Measurements from ENCODE around the gene NUDT8.
"Not testable (repeated sequence)": the region's sequence is repeated elsewhere in the genome, so short reads cannot be mapped to it uniquely, and the experiment has no call there.

The NUDT8 gene

DNA sequence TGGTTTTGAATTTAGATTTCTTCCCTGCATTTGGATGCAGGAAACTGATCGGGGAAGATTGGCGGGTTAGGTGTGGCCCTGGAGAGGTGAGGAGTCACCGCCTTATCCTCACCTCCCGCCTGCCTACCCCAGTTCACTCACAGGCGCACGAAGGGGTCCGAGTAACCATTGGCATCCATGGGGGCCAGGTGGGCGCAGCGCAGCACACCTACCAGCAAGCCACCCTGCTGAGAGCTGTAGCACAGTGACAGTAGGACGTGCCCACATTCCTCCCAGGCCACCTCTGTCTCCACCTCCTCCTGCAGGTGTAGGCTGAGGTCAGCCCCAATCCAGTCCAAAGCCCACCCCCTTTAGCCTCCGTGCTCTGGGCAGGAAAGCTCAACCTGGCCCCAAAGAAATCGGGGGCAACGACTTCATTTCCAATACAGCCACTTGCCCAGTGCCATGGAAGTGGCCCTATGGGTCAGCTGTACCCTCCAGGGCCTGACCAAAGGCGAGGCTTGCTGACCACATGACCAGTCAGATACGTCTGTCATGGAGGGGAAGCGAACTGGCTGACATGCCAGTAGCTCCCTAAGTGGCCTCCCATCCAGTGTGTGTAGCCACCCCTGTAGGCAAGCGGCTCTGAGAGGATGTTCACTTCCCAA, 16.3 kb downstream of the NUDT8 start:
- no peak for DNase-seq (ENCODE audit: low read depth in 2 of 2, low spot score in 1 of 2)

DNA sequence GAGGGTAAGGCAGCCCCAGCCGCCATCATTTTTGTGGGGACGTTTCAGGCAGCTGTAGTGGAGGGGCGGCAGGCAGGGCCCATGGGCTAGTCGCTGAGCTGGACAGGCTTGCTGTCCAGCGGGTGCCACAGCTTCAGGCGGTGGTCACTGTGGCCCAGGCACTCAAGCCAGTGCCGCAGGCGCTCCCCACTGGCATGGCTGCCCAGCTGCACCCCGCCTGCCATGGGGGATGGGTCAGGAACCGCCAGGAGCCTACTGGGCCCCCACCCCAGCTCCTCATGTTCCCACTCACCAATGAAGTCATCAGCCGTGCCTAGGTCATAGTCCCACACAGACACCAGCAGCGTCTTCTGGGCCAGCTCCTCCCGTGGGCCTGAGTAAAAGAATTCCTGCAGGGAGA, 17.0 kb downstream of the NUDT8 start:
- DNase-seq (ENCODE audit: low read depth in 2 of 2, low spot score in 1 of 2) = no peak

DNA sequence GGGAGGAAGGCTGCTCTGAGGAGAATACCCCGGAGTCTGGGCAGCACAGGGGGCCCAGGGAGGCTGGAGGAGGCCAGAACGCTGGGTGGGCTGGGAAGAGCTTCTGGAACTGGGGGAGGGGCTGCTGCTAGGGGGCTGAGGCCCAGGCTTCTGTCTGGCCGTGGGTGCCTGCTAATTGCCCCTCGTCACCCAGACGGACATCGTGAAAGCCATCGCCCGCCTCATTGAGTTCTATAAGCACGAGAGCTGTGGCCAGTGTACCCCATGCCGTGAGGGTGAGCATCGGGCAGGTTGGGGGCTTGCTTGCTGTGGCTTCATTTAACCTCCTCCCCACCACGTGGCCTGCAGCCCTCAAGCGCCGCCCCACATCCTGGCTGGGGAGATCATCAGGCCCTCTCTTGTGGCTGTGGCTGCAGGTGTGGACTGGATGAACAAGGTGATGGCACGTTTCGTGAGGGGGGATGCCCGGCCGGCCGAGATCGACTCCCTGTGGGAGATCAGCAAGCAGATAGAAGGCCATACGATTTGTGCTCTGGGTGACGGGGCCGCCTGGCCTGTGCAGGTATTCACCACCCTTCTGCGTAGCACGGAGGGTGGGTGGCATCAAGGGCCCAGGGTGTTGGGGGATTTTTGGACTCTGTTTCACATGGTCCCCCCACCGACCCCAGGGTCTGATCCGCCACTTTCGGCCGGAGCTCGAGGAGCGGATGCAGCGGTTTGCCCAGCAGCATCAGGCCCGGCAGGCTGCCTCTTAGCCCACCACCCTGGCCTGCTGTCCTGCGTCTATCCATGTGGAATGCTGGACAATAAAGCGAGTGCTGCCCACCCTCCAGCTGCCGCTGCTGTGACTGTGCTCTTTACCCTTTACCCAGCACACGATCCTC, 17.8 kb downstream of the NUDT8 start:
- no peak for DNase-seq (ENCODE audit: low read depth in 2 of 2, low spot score in 1 of 2)

- DNase-seq (ENCODE audit: low read depth in 2 of 2, low spot score in 1 of 2) = no peak
Observed at GRCh38 chr11:67611165-67611564, 18.6 kb downstream of the NUDT8 start.

DNA sequence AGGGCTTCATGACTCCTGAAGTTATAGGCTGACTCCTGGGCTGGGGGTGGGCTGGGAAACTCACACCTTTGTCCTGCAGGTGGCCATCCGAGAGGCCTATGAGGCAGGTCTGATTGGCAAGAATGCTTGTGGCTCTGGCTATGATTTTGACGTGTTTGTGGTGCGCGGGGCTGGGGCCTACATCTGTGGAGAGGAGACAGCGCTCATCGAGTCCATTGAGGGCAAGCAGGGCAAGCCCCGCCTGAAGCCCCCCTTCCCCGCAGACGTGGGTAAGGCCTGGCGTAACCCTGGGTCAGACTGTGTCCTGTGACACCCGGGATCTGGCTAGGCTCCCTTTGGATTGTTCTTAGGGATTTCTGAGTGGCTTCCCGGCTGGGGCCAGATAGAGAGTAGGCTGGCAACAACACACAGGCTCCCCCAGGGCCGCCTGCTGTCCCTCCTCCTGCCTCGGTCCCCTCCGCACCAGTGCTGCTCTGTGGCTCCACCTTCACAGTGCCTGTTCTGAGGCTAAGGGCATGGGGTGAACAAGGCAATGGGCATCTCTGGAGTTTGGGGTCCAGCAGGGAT, 19.4 kb downstream of the NUDT8 start:
- no peak for DNase-seq (ENCODE audit: low read depth in 2 of 2, low spot score in 1 of 2)

DNA sequence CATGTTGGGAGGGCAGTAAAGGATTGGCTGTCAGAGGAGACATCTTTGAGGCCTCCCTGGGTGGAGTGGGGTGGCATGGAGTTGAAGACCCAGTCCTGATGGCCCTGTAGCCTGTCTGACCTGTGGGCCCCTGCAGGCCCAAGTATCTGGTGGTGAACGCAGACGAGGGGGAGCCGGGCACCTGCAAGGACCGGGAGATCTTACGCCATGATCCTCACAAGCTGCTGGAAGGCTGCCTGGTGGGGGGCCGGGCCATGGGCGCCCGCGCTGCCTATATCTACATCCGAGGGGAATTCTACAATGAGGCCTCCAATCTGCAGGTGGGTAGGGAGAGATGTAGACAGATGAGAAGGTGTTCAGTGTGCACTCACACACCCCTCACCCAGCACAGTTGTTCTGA, 20.4 kb downstream of the NUDT8 start:
- no peak for DNase-seq (ENCODE audit: low read depth in 2 of 2, low spot score in 1 of 2)

- no peak for DNase-seq (ENCODE audit: low read depth in 2 of 2, low spot score in 1 of 2)
Observed at GRCh38 chr11:67608486-67608885, 21.3 kb downstream of the NUDT8 start.

- no peak for DNase-seq (ENCODE audit: low read depth in 2 of 2, low spot score in 1 of 2)
Observed at GRCh38 chr11:67607507-67607906, 22.2 kb downstream of the NUDT8 start.

DNA sequence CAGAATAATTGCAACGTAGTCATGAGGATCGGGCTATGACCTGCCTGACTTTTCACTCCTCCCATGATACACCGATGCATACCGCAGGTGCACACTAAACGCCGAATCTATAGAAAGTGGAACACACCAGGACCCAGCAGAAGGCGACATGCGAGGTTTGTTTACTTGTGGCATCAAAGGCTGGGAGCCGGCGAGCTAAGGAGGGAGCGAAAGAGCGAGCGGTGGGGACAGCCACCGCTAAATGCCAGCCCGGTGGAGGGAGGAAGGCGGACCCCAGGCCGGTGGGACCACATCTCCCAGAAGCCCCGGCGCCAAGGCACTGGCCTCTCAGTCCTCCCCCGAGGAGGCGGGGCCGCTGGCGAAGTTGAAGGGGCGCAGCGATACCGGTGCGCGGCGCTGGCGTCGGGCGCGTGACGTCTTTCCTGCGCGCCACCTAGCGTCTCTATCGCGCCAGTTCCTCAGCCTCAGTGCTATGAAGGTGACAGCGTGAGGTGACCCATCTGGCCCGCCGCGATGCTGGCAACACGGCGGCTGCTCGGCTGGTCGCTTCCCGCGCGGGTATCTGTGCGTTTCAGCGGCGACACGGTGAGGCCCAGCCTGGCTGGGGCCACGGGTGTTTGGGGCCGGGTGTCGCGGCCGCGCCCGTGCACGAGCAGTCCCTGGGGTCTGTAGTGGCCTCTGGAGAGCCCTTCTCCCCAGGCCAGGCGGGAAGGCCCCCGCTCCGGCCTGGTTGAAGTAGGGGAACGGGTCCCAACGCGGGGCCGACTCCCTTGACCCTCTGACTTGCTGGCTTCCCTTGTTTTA, 23.0 kb downstream of the NUDT8 start, which contains the start of gene NDUFV1:
NDUFV1 (plus strand) TSS at position 445 of the 804 bp plus-strand sequence; CDS start at position 514, 69 bp downstream.
- peak; percentile 91 to 93 for DNase-seq (ENCODE audit: low read depth in 2 of 2, low spot score in 1 of 2)

DNA sequence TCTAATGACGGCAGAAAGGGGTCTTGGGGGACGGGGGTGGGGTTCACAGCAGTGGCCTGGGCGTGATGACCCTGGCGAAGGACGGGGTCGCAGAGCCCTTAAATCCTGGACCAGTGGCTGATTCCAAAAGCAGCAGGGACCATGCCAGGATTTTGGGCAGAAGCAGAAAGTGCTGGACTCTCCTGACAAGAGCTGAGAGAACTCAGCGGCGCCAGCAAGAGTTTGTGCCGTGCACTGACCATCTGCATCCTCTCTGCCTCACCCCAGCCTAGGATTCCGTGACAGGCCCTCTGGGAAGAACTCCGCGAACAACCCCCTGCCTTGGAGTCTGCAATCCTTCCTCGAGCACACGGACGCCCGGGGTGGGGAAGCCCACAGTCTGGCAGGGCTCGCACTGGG, 23.6 kb downstream of the NUDT8 start:
- DNase-seq (ENCODE audit: low read depth in 2 of 2, low spot score in 1 of 2) = no peak

DNA sequence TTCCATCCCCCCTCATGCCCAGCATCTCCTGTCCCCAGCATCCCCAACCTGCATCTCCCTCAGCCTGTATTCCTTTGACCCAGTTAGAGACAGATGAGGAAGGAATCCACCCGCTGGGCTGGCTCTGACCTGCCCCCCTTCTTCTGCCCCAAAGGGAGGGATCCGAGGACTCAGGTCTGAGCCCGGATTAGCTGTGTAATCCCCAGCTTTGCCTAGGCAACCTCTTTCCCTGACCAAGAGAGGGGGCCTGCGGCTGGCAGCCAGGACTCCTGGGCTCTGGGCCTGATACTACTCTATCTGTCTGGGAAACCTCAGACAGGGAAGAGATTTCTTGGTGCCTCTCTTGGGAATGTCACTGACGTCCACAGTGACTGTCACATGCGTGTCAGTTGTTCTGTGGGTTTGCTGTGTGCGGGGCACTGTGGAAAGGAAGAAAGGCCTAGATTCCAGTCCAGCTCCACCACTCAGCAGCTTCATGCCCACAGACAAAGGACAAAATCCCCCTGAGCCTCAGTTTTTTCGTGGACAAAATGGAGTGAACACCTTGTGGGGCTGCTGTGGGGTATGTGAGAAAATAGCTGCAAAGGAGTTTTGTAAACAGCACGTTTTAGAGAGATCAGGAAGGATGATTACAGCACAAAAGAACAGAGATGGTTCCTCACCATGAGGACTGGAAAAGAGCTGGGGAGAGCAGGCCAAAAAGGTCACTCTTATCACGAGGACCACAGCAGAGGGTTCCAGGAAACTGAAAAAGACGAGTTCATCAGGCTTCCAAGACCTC, 24.3 kb downstream of the NUDT8 start:
- DNase-seq (ENCODE audit: low read depth in 2 of 2, low spot score in 1 of 2) = no peak

DNA sequence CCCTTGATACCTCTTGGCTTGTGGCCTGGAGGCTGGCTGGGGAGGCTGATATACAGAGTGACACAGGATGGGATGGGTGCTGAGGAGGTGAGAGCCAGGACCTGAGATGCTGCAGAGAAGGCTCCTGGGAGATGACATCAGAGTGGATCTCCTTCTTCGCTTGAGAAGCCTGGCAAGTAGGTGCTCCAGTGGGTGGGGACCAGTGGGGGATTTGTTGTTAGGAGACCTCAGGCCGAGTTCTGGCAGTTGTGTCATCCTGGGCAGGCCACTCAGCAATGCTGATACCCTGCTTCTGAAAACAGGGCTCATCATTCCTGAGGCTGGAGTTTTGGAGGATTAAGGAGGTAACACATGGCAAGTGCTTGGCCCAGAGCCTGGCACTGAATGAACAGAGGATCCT, 24.9 kb downstream of the NUDT8 start:
- DNase-seq (ENCODE audit: low read depth in 2 of 2, low spot score in 1 of 2) = no peak

- DNase-seq (ENCODE audit: low read depth in 2 of 2, low spot score in 1 of 2) = not testable (repeated sequence)
Observed at GRCh38 chr11:67604119-67604518, 25.6 kb downstream of the NUDT8 start.

GRCh38 chr11:67601098-67601497, 28.6 kb downstream of the NUDT8 start:
- DNase-seq (ENCODE audit: low read depth in 2 of 2, low spot score in 1 of 2) = no peak

DNA sequence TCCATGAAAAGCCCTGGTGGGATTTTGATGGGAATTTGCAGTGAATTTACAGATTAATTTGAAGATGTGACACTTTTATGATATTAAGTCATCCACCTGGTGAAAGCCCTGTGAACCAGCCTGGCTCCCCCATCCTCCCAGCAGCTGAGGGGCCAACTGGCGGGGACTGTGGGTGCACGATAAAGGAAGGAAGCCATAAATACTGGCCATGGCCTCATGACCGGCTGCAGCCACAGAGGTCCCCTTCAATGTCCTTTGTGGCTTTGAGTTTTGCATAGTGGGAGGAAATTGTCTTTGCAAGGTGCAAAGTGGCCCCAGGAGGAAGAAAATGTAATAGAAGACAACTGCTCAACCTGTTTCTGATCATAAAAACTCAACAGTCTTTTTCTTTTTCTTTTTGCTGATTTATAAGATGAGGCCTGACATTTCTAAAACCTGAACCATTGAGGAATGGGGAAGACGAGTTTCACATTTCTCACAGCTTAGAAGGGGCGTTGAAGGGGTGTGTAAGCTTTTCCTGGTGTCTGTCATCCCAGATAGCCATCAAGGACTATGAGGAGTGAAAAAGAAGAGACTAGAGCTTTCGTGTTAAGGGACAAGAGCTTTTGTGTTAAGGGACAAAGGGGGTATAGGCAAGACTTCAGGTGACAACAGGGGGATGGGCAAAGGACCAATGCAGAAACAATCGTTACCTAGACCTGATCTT, 29.3 kb downstream of the NUDT8 start:
- no peak for DNase-seq (ENCODE audit: low read depth in 2 of 2, low spot score in 1 of 2)

GRCh38 chr11:67599149-67599548, 30.6 kb downstream of the NUDT8 start:
- DNase-seq (ENCODE audit: low read depth in 2 of 2, low spot score in 1 of 2) = no peak

GRCh38 chr11:67597963-67598362, 31.8 kb downstream of the NUDT8 start:
- not testable (repeated sequence) for DNase-seq (ENCODE audit: low read depth in 2 of 2, low spot score in 1 of 2)

DNA sequence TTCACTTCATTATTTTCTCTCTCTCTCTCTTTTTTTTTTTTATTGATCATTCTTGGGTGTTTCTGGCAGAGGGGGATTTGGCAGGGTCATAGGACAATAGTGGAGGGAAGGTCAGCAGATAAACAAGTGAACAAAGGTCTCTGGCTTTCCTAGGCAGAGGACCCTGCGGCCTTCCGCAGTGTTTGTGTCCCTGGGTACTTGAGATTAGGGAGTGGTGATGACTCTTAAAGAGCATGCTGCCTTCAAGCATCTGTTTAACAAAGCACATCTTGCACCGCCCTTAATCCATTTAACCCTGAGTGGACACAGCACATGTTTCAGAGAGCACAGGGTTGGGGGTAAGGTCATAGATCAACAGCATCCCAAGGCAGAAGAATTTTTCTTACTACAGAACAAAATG, 32.3 kb downstream of the NUDT8 start:
- not testable (repeated sequence) for DNase-seq (ENCODE audit: low read depth in 2 of 2, low spot score in 1 of 2)

- no peak for DNase-seq (ENCODE audit: low read depth in 2 of 2, low spot score in 1 of 2)
Observed at GRCh38 chr11:67596753-67597300, 32.9 kb downstream of the NUDT8 start.

DNA sequence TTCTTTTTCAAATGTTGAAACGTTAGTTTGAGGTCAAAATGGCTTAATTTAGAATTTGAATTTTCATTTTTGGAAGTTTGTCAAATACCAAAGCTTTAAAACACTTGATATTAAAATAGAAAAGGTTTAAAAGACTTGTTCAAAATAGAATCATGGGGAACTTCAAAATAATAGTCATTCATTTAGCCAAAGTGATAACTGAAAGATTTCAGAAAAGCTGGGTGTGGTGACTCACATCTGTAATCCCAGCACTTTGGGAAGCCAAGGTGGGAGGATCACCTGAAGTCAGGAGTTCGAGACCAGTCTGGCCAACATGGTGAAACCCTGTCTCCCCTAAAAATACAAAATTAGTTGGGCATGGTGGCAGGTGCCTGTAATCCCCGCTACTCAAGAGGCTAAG, 35.3 kb downstream of the NUDT8 start:
- no peak for DNase-seq (ENCODE audit: low read depth in 2 of 2, low spot score in 1 of 2)

Data from stimulated activated CD8-positive, alpha-beta memory T cell treated with anti-CD3 and anti-CD28 coated beads, Interleukin-4, amount 100 ng/mL, for 4 hours (primary cell).